HCT116 (cell line): Measurements from ENCODE around the gene DEPDC5. TPM values are rescaled to one million over a fixed set of nuclear protein-coding genes. Genes with fewer than 3 reads are reported as not detected.

Source experiments
- ATAC-seq: fragments of 200-7000 bp; cut with Tn5 transposase; 2 replicates; pipeline ENCODE4 v1.9.1; 2020; ENCODE audit warnings: mild to moderate bottlenecking, moderate library complexity
- BruUV-seq: library from RNA; stranded (reverse); fragments of 400-500 nt; replicated peaks from 2 replicates; lab custom pipeline; 2021; lab: Mats Ljungman, UMichigan
- CTCF ChIA-PET: fragments of 300-600 bp; sonication (Branson Sonifier 250); formaldehyde crosslinking; loops from one replicate; lab custom pipeline; 2021; ENCODE audit warnings: antibody characterized with exemption; lab: Charles Lee
- POLR2A ChIA-PET: fragments of 300-600, 350-600 bp; sonication (Branson Sonifier 250); formaldehyde crosslinking; loops from one replicate; lab custom pipeline; 2021; ENCODE audit warnings: antibody characterized with exemption; lab: Charles Lee
- RAD21 ChIA-PET, 2 experiments: fragments of 300-600 bp; sonication (Branson Sonifier 250); formaldehyde crosslinking; loops; one replicate each; lab custom pipeline; 2023; ENCODE audit warnings: low total read pairs in 2 of 2; ENCODE audit not compliant: uncharacterized antibody in 2 of 2, unreplicated experiment in 2 of 2, low non-redundant PET in 1 of 2; lab: Charles Lee
- DNase-seq: peaks from one replicate; pipeline ENCODE4 v3.0.0-alpha.2; 2010; ENCODE audit warnings: low read depth, low spot score
- H2AFZ ChIP-seq: fragments of 200-600 bp; shearing (Covaris generic), sonication (generic); 2 replicates; pipeline ENCODE4 v1.6.1; 2017; ENCODE audit warnings: low read depth, mixed run types, mixed read lengths, antibody characterized with exemption, low read length; ENCODE audit not compliant: poor library complexity, severe bottlenecking
- H3K27ac ChIP-seq: 2 replicates; pipeline ENCODE4 v1.5.1; 2012; ENCODE audit warnings: low read depth, low read length
- H3K27me3 ChIP-seq: fragments of 200-600 bp; sonication (generic); 2 replicates; pipeline ENCODE4 v1.6.1; 2016; ENCODE audit warnings: mixed run types, low read length, mixed read lengths; ENCODE audit not compliant: insufficient read depth
- H3K36me3 ChIP-seq, 2 experiments: fragments of 200-500 bp in 1 of 2; fragments of 200-600 bp in 1 of 2; sonication (Bioruptor generic) in 1 of 2; sonication (generic) in 1 of 2; 2 replicates each; pipeline versions ENCODE4 v1.5.1 to v1.6.1; 2014 to 2016; ENCODE audit warnings: low read length in 2 of 2, inconsistent platforms in 1 of 2, mixed read lengths in 1 of 2, mixed run types in 1 of 2; ENCODE audit not compliant: insufficient read depth in 2 of 2, control insufficient read depth in 1 of 2
- H3K4me1 ChIP-seq, 2 experiments: fragments of 200-600 bp in 1 of 2; sonication (generic) in 1 of 2; 2 replicates each; pipeline versions ENCODE4 v1.5.1 to v1.6.1; 2012 to 2017; ENCODE audit warnings: low read length in 2 of 2, inconsistent platforms in 1 of 2, mild to moderate bottlenecking in 1 of 2, mixed read lengths in 1 of 2, mixed run types in 1 of 2, moderate library complexity in 1 of 2; ENCODE audit not compliant: insufficient read depth in 2 of 2, control insufficient read depth in 1 of 2
- H3K4me2 ChIP-seq: fragments of 200-600 bp; sonication (generic); 2 replicates; pipeline ENCODE4 v1.6.1; 2017; ENCODE audit warnings: mixed run types, low read length, mixed read lengths
- H3K4me3 ChIP-seq, 2 experiments: fragments of 200-600 bp in 1 of 2; sonication (generic) in 1 of 2; replicated peaks in 1 of 2; 2 replicates each; pipeline ENCODE4 v1.5.1; 2011 to 2016; ENCODE audit warnings: low read length in 2 of 2, control low read depth in 1 of 2, low read depth in 1 of 2, mild to moderate bottlenecking in 1 of 2, mixed read lengths in 1 of 2, mixed run types in 1 of 2
- H3K79me2 ChIP-seq: fragments of 200-600 bp; sonication (generic); 2 replicates; pipeline ENCODE4 v1.6.1; 2017; ENCODE audit warnings: mild to moderate bottlenecking, mixed run types, low read length, moderate library complexity, mixed read lengths; ENCODE audit not compliant: insufficient read depth
- H3K9ac ChIP-seq: fragments of 200-600 bp; sonication (generic); 2 replicates; pipeline ENCODE4 v1.6.1; 2016; ENCODE audit warnings: low read length, mixed read lengths
- H3K9me2 ChIP-seq: fragments of 200-600 bp; sonication (generic), shearing (Covaris generic); 2 replicates; pipeline ENCODE4 v1.6.1; 2017; ENCODE audit warnings: mixed run types, mild to moderate bottlenecking, moderate library complexity; ENCODE audit not compliant: insufficient read depth
- H3K9me3 ChIP-seq, 2 experiments: fragments of 200-500 bp in 1 of 2; fragments of 200-600 bp in 1 of 2; sonication (Bioruptor generic) in 1 of 2; sonication (generic) in 1 of 2; 2 replicates each; pipeline ENCODE4 v1.6.1; 2014 to 2017; ENCODE audit warnings: low read length in 2 of 2, mixed read lengths in 2 of 2, inconsistent platforms in 1 of 2, low read depth in 1 of 2, mild to moderate bottlenecking in 1 of 2, mixed run types in 1 of 2, moderate library complexity in 1 of 2; ENCODE audit not compliant: control insufficient read depth in 1 of 2, insufficient read depth in 1 of 2
- H4K20me1 ChIP-seq: fragments of 200-600 bp; sonication (generic), shearing (Covaris generic); 2 replicates; pipeline ENCODE4 v1.6.1; 2017; ENCODE audit warnings: mixed run types, mild to moderate bottlenecking, moderate library complexity; ENCODE audit not compliant: insufficient read depth
- ATF3 ChIP-seq: IDR thresholded peaks from 2 replicates; pipeline ENCODE4 v1.6.1; 2012
- CBX3 ChIP-seq: IDR thresholded peaks from 2 replicates; pipeline ENCODE4 v1.6.1; 2012; ENCODE audit warnings: low read depth
- CEBPB ChIP-seq: IDR thresholded peaks from 2 replicates; pipeline ENCODE4 v1.6.1; 2012; ENCODE audit warnings: low read depth
- CTCF ChIP-seq, 3 experiments: fragments of 200-600 bp in 1 of 3; sonication (generic) in 1 of 3; IDR thresholded peaks in 2 of 3; conservative IDR thresholded peaks in 1 of 3; 2 replicates each; pipeline ENCODE4 v1.5.1; 2012 to 2017; ENCODE audit warnings: low read depth in 2 of 3, low read length in 2 of 3, antibody characterized with exemption in 1 of 3, borderline replicate concordance in 1 of 3, control low read depth in 1 of 3, mild to moderate bottlenecking in 1 of 3, mixed read lengths in 1 of 3, mixed run types in 1 of 3, moderate library complexity in 1 of 3; ENCODE audit not compliant: insufficient read depth in 1 of 3
- EGR1 ChIP-seq: IDR thresholded peaks from 2 replicates; pipeline ENCODE4 v1.6.1; 2012; ENCODE audit warnings: low read depth
- ELF1 ChIP-seq: IDR thresholded peaks from 2 replicates; pipeline ENCODE4 v1.6.1; 2012; ENCODE audit warnings: low read depth, borderline replicate concordance
- EZH2phosphoT487 ChIP-seq: fragments of 200-600 bp; IDR thresholded peaks from 2 replicates; pipeline ENCODE4 v1.6.1; 2018; ENCODE audit warnings: antibody characterized with exemption, borderline replicate concordance
- FOSL1 ChIP-seq: IDR thresholded peaks from 2 replicates; pipeline ENCODE4 v1.6.1; 2012; ENCODE audit warnings: low read depth
- JUND ChIP-seq: IDR thresholded peaks from 2 replicates; pipeline ENCODE4 v1.6.1; 2012
- MAX ChIP-seq: IDR thresholded peaks from 2 replicates; pipeline ENCODE4 v1.6.1; 2012
- POLR2A ChIP-seq: IDR thresholded peaks from 2 replicates; pipeline ENCODE4 v1.7.0; 2011; ENCODE audit warnings: borderline replicate concordance; ENCODE audit not compliant: insufficient read depth, insufficient read length; ENCODE audit errors: extremely low read depth
- POLR2AphosphoS5 ChIP-seq: IDR thresholded peaks from 2 replicates; pipeline ENCODE4 v1.6.1; 2011; ENCODE audit warnings: mild to moderate bottlenecking, low read depth, low read length, moderate library complexity
- RAD21 ChIP-seq: IDR thresholded peaks from 2 replicates; pipeline ENCODE4 v1.6.1; 2012; ENCODE audit warnings: low read depth, mild to moderate bottlenecking
- REST ChIP-seq: IDR thresholded peaks from 2 replicates; pipeline ENCODE4 v1.6.1; 2012; ENCODE audit warnings: low read depth
- SIN3A ChIP-seq: IDR thresholded peaks from 2 replicates; pipeline ENCODE4 v1.6.1; 2012; ENCODE audit warnings: low read depth
- SP1 ChIP-seq: IDR thresholded peaks from 2 replicates; pipeline ENCODE4 v1.6.1; 2012; ENCODE audit warnings: low read depth
- SRF ChIP-seq: IDR thresholded peaks from 2 replicates; pipeline ENCODE4 v1.6.1; 2012; ENCODE audit warnings: low read depth
- YY1 ChIP-seq: IDR thresholded peaks from 2 replicates; pipeline ENCODE4 v1.6.1; 2011; ENCODE audit warnings: low read length, low read depth, moderate library complexity, mild to moderate bottlenecking; ENCODE audit not compliant: insufficient replicate concordance; ENCODE audit errors: extremely low read depth
- intact Hi-C: fragments of 100-400 bp; cut with micrococcal nuclease; formaldehyde crosslinking; loops from 2 replicates; pipeline ENCODE4 v1.10.0; 2022
- total RNA-seq: library from RNA; stranded (reverse); gene quantifications from one replicate; pipeline ENCODE4 v1.2.1, GENCODE V29; 2021; ENCODE audit not compliant: unreplicated experiment

The DEPDC5 gene
- total RNA-seq, 1 experiment from 2014 or later: 35.0 TPM

- H4K20me1 ChIP-seq: no peaks in the 10 kb centered on the region
- no peak for ATAC-seq
- no peaks in the 10 kb centered on the region for H3K9me2 ChIP-seq
- H3K9me3 ChIP-seq: no peaks in the 10 kb centered on the region
- no peak overlapping the region for H3K4me2 ChIP-seq
- no peaks in the 10 kb centered on the region for H3K36me3 ChIP-seq
- POLR2A ChIA-PET: no interaction called here
- no peak overlapping the region for H2AFZ ChIP-seq
- RAD21 ChIA-PET: no interaction called here
- no peak overlapping the region for H3K9ac ChIP-seq
- no TSS peak for BruUV-seq
- peaks cover 0 to 3% of the 10 kb centered on the region in 2 experiments; a peak in 1 of 4 replicates for H3K4me1 ChIP-seq
- H3K27ac ChIP-seq: no peak overlapping the region
- intact Hi-C loops: no loop called here
- no peak for TF ChIP-seq POLR2AphosphoS5
- TF ChIP-seq ELF1: no peak
- no peak for TF ChIP-seq EZH2phosphoT487
- no peak for TF ChIP-seq ATF3
- TF ChIP-seq YY1: no peak
- TF ChIP-seq FOSL1: no peak
- TF ChIP-seq MAX: no peak
- TF ChIP-seq REST: no peak
- TF ChIP-seq JUND: no peak
- TF ChIP-seq CBX3: no peak
- no peak for TF ChIP-seq SIN3A
- no peak for TF ChIP-seq RAD21
- no peak for TF ChIP-seq EGR1
- no peak for TF ChIP-seq SRF
- TF ChIP-seq CTCF (IDR thresholded peaks at IDR 0.05 in 2 of 3, conservative IDR thresholded peaks at IDR 0.05 in 1 of 3; ENCODE audit: borderline replicate concordance in 1 of 3, insufficient read depth in 1 of 3, low read depth in 2 of 3, low read length in 2 of 3): no peak
- no peak for TF ChIP-seq SP1
- no peak for TF ChIP-seq POLR2A
- TF ChIP-seq CEBPB: no peak
- TF ChIP-seq, all 23 proteins: peak for 0
- no peaks in the 10 kb centered on the region for H3K79me2 ChIP-seq
- no peak for DNase-seq
- peaks cover 5% of the 10 kb centered on the region; the same call in 1 of the 2 replicates for H3K27me3 ChIP-seq
- CTCF ChIA-PET: no interaction called here
- no peak overlapping the region for H3K4me3 ChIP-seq
Observed at GRCh38 chr22:31925056-31925455, 171.2 kb downstream of the DEPDC5 start.
